Measurements from ENCODE around the gene EDA. TPM values are rescaled to one million over a fixed set of nuclear protein-coding genes. Genes with fewer than 3 reads are reported as not detected.
"Not testable (repeated sequence)": the region's sequence is repeated elsewhere in the genome, so short reads cannot be mapped to it uniquely, and the experiment has no call there.

Gene EDA
- total RNA-seq, 1 experiment from 2014 or later: 0.98 TPM

DNA sequence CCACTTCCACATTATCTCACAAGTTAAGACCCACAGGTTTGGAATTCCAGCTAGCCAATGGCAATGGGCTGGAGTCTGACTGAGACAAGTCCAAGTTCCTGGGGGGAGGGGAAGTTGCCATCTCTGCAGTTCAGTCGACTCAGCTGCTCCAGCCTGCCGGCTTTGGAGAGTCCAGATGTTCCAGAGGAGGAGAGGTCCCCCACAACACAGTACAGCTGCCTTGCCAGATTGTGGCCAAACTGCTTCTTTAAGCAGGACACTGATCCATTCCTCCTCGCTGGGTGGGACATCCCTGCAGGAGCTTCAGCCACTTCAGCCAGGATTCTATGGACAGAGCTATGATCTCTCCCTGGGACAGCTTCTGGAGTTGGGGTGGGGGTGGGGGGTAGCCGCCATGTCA is 199.2 kb downstream of the EDA start:
- intact Hi-C loops (cut with micrococcal nuclease; ENCODE audit: unreplicated experiment): no loop called here
- Mint-ChIP-seq H3K27me3 (ENCODE audit: insufficient read depth, unreplicated experiment) (no peaks in the 10 kb centered on the region), H3K4me3 (ENCODE audit: unreplicated experiment) (no peak overlapping the region), H3K4me1 (ENCODE audit: low read depth, unreplicated experiment) (no peaks in the 10 kb centered on the region), H3K9me3 (ENCODE audit: unreplicated experiment) (no peaks in the 10 kb centered on the region), H3K27ac (ENCODE audit: unreplicated experiment) (no peak overlapping the region), H3K36me3 (ENCODE audit: insufficient read depth, unreplicated experiment) (no peaks in the 10 kb centered on the region)
- DNase-seq: no peak
- ChIA-PET POLR2A (no interaction called here), CTCF (no interaction called here)
- no peak for TF ChIP-seq CTCF (IDR thresholded peaks at IDR 0.05; ENCODE audit: insufficient read depth in 1 of 2, low read depth in 1 of 2, low read length in 1 of 2, severe bottlenecking in 1 of 2, unreplicated experiment in 1 of 2)
- no peaks in the 10 kb centered on the region for H3K4me1 ChIP-seq
- no peaks in the 10 kb centered on the region for H3K9me3 ChIP-seq
- BruUV-seq (replicated peaks): no TSS peak
- no peaks in the 10 kb centered on the region for H3K27me3 ChIP-seq (replicated peaks; ENCODE audit: control insufficient read depth, insufficient read depth, low read length)
- no peaks in the 10 kb centered on the region for H3K36me3 ChIP-seq (ENCODE audit: control insufficient read depth, insufficient read depth, low read length)
- H3K4me3 ChIP-seq (ENCODE audit: low read depth, low read length): no peak overlapping the region

- no peak for DNase-seq
- no TSS peak for BruUV-seq (replicated peaks)
- no peak for TF ChIP-seq CTCF (IDR thresholded peaks at IDR 0.05; ENCODE audit: insufficient read depth in 1 of 2, low read depth in 1 of 2, low read length in 1 of 2, severe bottlenecking in 1 of 2, unreplicated experiment in 1 of 2)
- no peaks in the 10 kb centered on the region for H3K9me3 Mint-ChIP-seq (ENCODE audit: unreplicated experiment)
- no peaks in the 10 kb centered on the region for H3K4me1 Mint-ChIP-seq (ENCODE audit: low read depth, unreplicated experiment)
- ChIA-PET CTCF (no interaction called here), POLR2A (no interaction called here)
- Histone ChIP-seq H3K4me3 (ENCODE audit: low read depth, low read length) (no peak overlapping the region), H3K4me1 (no peaks in the 10 kb centered on the region), H3K9me3 (no peaks in the 10 kb centered on the region), H3K27me3 (replicated peaks; ENCODE audit: control insufficient read depth, insufficient read depth, low read length) (no peaks in the 10 kb centered on the region), H3K36me3 (ENCODE audit: control insufficient read depth, insufficient read depth, low read length) (no peaks in the 10 kb centered on the region)
- no peaks in the 10 kb centered on the region for H3K27me3 Mint-ChIP-seq (ENCODE audit: insufficient read depth, unreplicated experiment)
- intact Hi-C loops (cut with micrococcal nuclease; ENCODE audit: unreplicated experiment): no loop called here
- no peaks in the 10 kb centered on the region for H3K36me3 Mint-ChIP-seq (ENCODE audit: insufficient read depth, unreplicated experiment)
- no peak overlapping the region for H3K4me3 Mint-ChIP-seq (ENCODE audit: unreplicated experiment)
- H3K27ac Mint-ChIP-seq (ENCODE audit: unreplicated experiment): no peak overlapping the region
Measured at GRCh38 chrX:69815519-69815918, 199.6 kb downstream of the EDA start.

GRCh38 chrX:69844636-69845035 is 228.7 kb downstream of the EDA start:
- no peaks in the 10 kb centered on the region for H3K4me1 Mint-ChIP-seq (ENCODE audit: low read depth, unreplicated experiment)
- no peak for DNase-seq
- intact Hi-C loops (cut with micrococcal nuclease; ENCODE audit: unreplicated experiment): no loop called here
- Histone ChIP-seq H3K4me3 (ENCODE audit: low read depth, low read length) (no peak overlapping the region), H3K36me3 (ENCODE audit: control insufficient read depth, insufficient read depth, low read length) (no peaks in the 10 kb centered on the region), H3K4me1 (no peaks in the 10 kb centered on the region), H3K9me3 (no peaks in the 10 kb centered on the region), H3K27me3 (replicated peaks; ENCODE audit: control insufficient read depth, insufficient read depth, low read length) (no peaks in the 10 kb centered on the region)
- H3K27me3 Mint-ChIP-seq (ENCODE audit: insufficient read depth, unreplicated experiment): peaks cover 6% of the 10 kb centered on the region
- no peak overlapping the region for H3K27ac Mint-ChIP-seq (ENCODE audit: unreplicated experiment)
- ChIA-PET CTCF (no interaction called here), POLR2A (no interaction called here)
- no peak overlapping the region for H3K4me3 Mint-ChIP-seq (ENCODE audit: unreplicated experiment)
- no TSS peak for BruUV-seq (replicated peaks)
- no peaks in the 10 kb centered on the region for H3K36me3 Mint-ChIP-seq (ENCODE audit: insufficient read depth, unreplicated experiment)
- no peaks in the 10 kb centered on the region for H3K9me3 Mint-ChIP-seq (ENCODE audit: unreplicated experiment)
- TF ChIP-seq CTCF (IDR thresholded peaks at IDR 0.05; ENCODE audit: insufficient read depth in 1 of 2, low read depth in 1 of 2, low read length in 1 of 2, severe bottlenecking in 1 of 2, unreplicated experiment in 1 of 2): no peak

DNA sequence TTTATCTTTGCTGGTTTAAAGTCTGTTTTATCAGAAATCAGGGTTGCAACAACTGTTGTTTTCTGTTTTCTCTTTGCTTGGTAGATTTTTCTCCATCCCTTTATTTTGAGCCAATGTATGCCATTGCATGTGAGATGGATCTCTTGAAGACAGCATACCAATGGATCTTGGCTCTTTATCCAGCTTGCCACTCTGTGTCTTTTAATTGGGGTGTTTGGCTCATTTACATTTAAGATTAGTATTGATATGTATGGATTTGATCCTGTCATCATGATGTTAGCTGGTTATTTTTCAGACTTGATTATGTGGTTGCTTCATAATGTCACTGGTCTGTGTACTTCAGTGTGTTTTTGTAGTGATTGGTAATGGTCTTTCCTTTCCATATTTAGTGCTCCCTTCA is 244.1 kb downstream of the EDA start:
- H3K27me3 Mint-ChIP-seq (ENCODE audit: insufficient read depth, unreplicated experiment); POLR2A ChIA-PET; H3K27me3 ChIP-seq (replicated peaks; ENCODE audit: control insufficient read depth, insufficient read depth, low read length); H3K4me1 ChIP-seq; H3K36me3 Mint-ChIP-seq (ENCODE audit: insufficient read depth, unreplicated experiment); H3K4me3 ChIP-seq (ENCODE audit: low read depth, low read length); H3K4me1 Mint-ChIP-seq (ENCODE audit: low read depth, unreplicated experiment); H3K4me3 Mint-ChIP-seq (ENCODE audit: unreplicated experiment); H3K27ac Mint-ChIP-seq (ENCODE audit: unreplicated experiment); H3K9me3 ChIP-seq; DNase-seq; BruUV-seq (replicated peaks); H3K36me3 ChIP-seq (ENCODE audit: control insufficient read depth, insufficient read depth, low read length); intact Hi-C loops (cut with micrococcal nuclease; ENCODE audit: unreplicated experiment); H3K9me3 Mint-ChIP-seq (ENCODE audit: unreplicated experiment); CTCF ChIA-PET: not testable (repeated sequence)

Data from Caco-2 (cell line).